MM.1S (cell line): ENCODE data around the gene APC2.
A peak's percentile ranks its signal among the peaks of the same experiment; 100 is the strongest.

ENCODE experiments used
- DNase-seq: peaks from one replicate; pipeline ENCODE4 v3.0.0-alpha.2; 2015
- H2AFZ ChIP-seq: fragments of 300-600 bp; sonication (generic); 2 replicates; pipeline ENCODE4 v1.6.0; 2016; ENCODE audit warnings: antibody characterized with exemption, low read length
- H3F3A ChIP-seq: fragments of 300-600 bp; sonication (generic); 2 replicates; pipeline ENCODE4 v1.6.1; 2016; ENCODE audit warnings: mild to moderate bottlenecking, antibody characterized with exemption, low read length, moderate library complexity, mixed read lengths; ENCODE audit not compliant: insufficient read depth
- H3K27ac ChIP-seq: fragments of 300-600 bp; sonication (generic); 2 replicates; pipeline ENCODE4 v1.5.1; 2016; ENCODE audit warnings: mild to moderate bottlenecking, low read length
- H3K27me3 ChIP-seq: fragments of 300-600 bp; sonication (generic); replicated peaks from 2 replicates; pipeline ENCODE4 v1.6.0; 2016; ENCODE audit warnings: low read length; ENCODE audit not compliant: insufficient read depth
- H3K36me3 ChIP-seq: fragments of 300-600 bp; sonication (generic); replicated peaks from 2 replicates; pipeline ENCODE4 v1.6.1; 2016; ENCODE audit warnings: mild to moderate bottlenecking, low read length, mixed read lengths; ENCODE audit not compliant: insufficient read depth
- H3K4me1 ChIP-seq: fragments of 300-600 bp; sonication (generic); 2 replicates; pipeline ENCODE4 v1.6.1; 2016; ENCODE audit warnings: low read length, mixed read lengths
- H3K4me2 ChIP-seq: fragments of 300-600 bp; sonication (generic); 2 replicates; pipeline ENCODE4 v1.6.0; 2016; ENCODE audit warnings: low read depth, low read length
- H3K4me3 ChIP-seq: fragments of 300-600 bp; sonication (generic); 2 replicates; pipeline ENCODE4 v1.5.1; 2016; ENCODE audit warnings: low read length, mixed read lengths
- H3K79me2 ChIP-seq: fragments of 300-600 bp; sonication (generic); 2 replicates; pipeline ENCODE4 v1.6.1; 2016; ENCODE audit warnings: mixed run types, low read length, mixed read lengths
- H3K9ac ChIP-seq: fragments of 300-600 bp; sonication (generic); 2 replicates; pipeline ENCODE4 v1.6.1; 2016; ENCODE audit warnings: low read length, mixed read lengths
- H3K9me2 ChIP-seq: fragments of 300-600 bp; sonication (generic); replicated peaks from 2 replicates; pipeline ENCODE4 v1.6.1; 2016; ENCODE audit warnings: mild to moderate bottlenecking, low read length, mixed read lengths; ENCODE audit not compliant: insufficient read depth
- H3K9me3 ChIP-seq: fragments of 300-600 bp; sonication (generic); replicated peaks from 2 replicates; pipeline ENCODE4 v1.6.1; 2016; ENCODE audit warnings: mild to moderate bottlenecking, low read length, mixed read lengths; ENCODE audit not compliant: insufficient read depth
- H4K20me1 ChIP-seq: fragments of 300-600 bp; sonication (generic); 2 replicates; pipeline ENCODE4 v1.6.1; 2016; ENCODE audit warnings: mild to moderate bottlenecking, low read length, moderate library complexity, mixed read lengths; ENCODE audit not compliant: insufficient read depth
- CTCF ChIP-seq: fragments of 300-600 bp; sonication (generic); IDR thresholded peaks from 2 replicates; pipeline ENCODE4 v1.5.1; 2016; ENCODE audit warnings: antibody characterized with exemption, low read length, mixed read lengths
- EZH2 ChIP-seq: fragments of 300-600 bp; sonication (generic); optimal IDR thresholded peaks from 2 replicates; pipeline ENCODE3; 2017; ENCODE audit warnings: low read depth, mild to moderate bottlenecking, antibody characterized with exemption, low read length, mixed read lengths
- EZH2phosphoT487 ChIP-seq: fragments of 300-600 bp; sonication (generic); IDR thresholded peaks from 2 replicates; pipeline ENCODE4 v1.6.1; 2018; ENCODE audit warnings: antibody characterized with exemption, low read length

Gene APC2

GRCh38 chr19:1503925-1504773 is 54.2 kb downstream of the APC2 start:
- Histone ChIP-seq H3K4me1 (no peaks in the 10 kb centered on the region), H3K9me3 (no peaks in the 10 kb centered on the region), H3K9ac (no peak overlapping the region), H3K36me3 (no peaks in the 10 kb centered on the region), H3K27me3 (peaks cover 67% of the 10 kb centered on the region), H3F3A (no peaks in the 10 kb centered on the region), H3K27ac (no peak overlapping the region), H4K20me1 (no peaks in the 10 kb centered on the region), H3K4me2 (no peak overlapping the region), H3K4me3 (no peak overlapping the region), H2AFZ (no peak overlapping the region), H3K9me2 (no peaks in the 10 kb centered on the region), H3K79me2 (no peaks in the 10 kb centered on the region)
- TF ChIP-seq CTCF (no peak), EZH2phosphoT487 (no peak), EZH2 (no peak)
- DNase-seq: no peak

- H3F3A ChIP-seq: no peaks in the 10 kb centered on the region
- H3K4me1 ChIP-seq: no peaks in the 10 kb centered on the region
Observed at GRCh38 chr19:1505012-1505411, 55.1 kb downstream of the APC2 start.

GRCh38 chr19:1505991-1506881 is 56.3 kb downstream of the APC2 start:
- Histone ChIP-seq H3K9ac (no peak overlapping the region), H3F3A (no peaks in the 10 kb centered on the region), H3K27me3 (peaks cover 78% of the 10 kb centered on the region), H4K20me1 (no peaks in the 10 kb centered on the region), H3K79me2 (no peaks in the 10 kb centered on the region), H3K27ac (no peak overlapping the region), H3K4me3 (no peak overlapping the region), H3K4me1 (no peaks in the 10 kb centered on the region), H3K9me3 (no peaks in the 10 kb centered on the region), H2AFZ (no peak overlapping the region), H3K36me3 (no peaks in the 10 kb centered on the region), H3K9me2 (no peaks in the 10 kb centered on the region), H3K4me2 (no peak overlapping the region)
- no peak for TF ChIP-seq EZH2phosphoT487
- DNase-seq: no peak

More at GRCh38 chr19:1505012-1505411, 55.1 kb downstream of the APC2 start:
- H3K9me3 ChIP-seq: no peaks in the 10 kb centered on the region
- no peak overlapping the region for H2AFZ ChIP-seq
- H3K9me2 ChIP-seq: no peaks in the 10 kb centered on the region
- H3K4me3 ChIP-seq: no peak overlapping the region
- DNase-seq: no peak
- no peak overlapping the region for H3K4me2 ChIP-seq
- no peaks in the 10 kb centered on the region for H4K20me1 ChIP-seq
- H3K27ac ChIP-seq: no peak overlapping the region
- H3K9ac ChIP-seq: no peak overlapping the region
- no peak for TF ChIP-seq EZH2phosphoT487
- TF ChIP-seq EZH2: no peak
- peaks cover 71% of the 10 kb centered on the region for H3K27me3 ChIP-seq
- H3K79me2 ChIP-seq: no peaks in the 10 kb centered on the region
- H3K36me3 ChIP-seq: no peaks in the 10 kb centered on the region

- H3K9me2 ChIP-seq: no peaks in the 10 kb centered on the region
- H3K4me2 ChIP-seq: peak overlapping the region; percentile 71; the same call in 1 of the 2 replicates
- H3K4me1 ChIP-seq: no peaks in the 10 kb centered on the region
- H3K27me3 ChIP-seq: peaks cover 83% of the 10 kb centered on the region
- no peak for DNase-seq
- no peaks in the 10 kb centered on the region for H3F3A ChIP-seq
- TF ChIP-seq CTCF (no peak), EZH2 (no peak), EZH2phosphoT487 (no peak)
- no peak overlapping the region for H2AFZ ChIP-seq
- no peaks in the 10 kb centered on the region for H3K9me3 ChIP-seq
- no peaks in the 10 kb centered on the region for H4K20me1 ChIP-seq
- H3K79me2 ChIP-seq: no peaks in the 10 kb centered on the region
- no peak overlapping the region for H3K4me3 ChIP-seq
- no peak overlapping the region for H3K27ac ChIP-seq
- H3K9ac ChIP-seq: no peak overlapping the region
- no peaks in the 10 kb centered on the region for H3K36me3 ChIP-seq
Observed at GRCh38 chr19:1507192-1507660, 57.3 kb downstream of the APC2 start.
